AG04449 (cell line): ENCODE data around the gene PRLR.
A peak's percentile ranks its signal among the peaks of the same experiment; 100 is the strongest.

Experiments
- CTCF ChIA-PET: fragments of 350-600 bp; formaldehyde crosslinking; extraction: SDS; loops from one replicate; lab custom pipeline; 2021; ENCODE audit warnings: antibody characterized with exemption; lab: Yijun Ruan, JAX
- POLR2A ChIA-PET: fragments of 400-600, 350-600 bp; formaldehyde crosslinking; extraction: SDS; loops from one replicate; lab custom pipeline; 2020; ENCODE audit warnings: antibody characterized with exemption, inconsistent platforms; lab: Yijun Ruan, JAX
- DNase-seq: peaks from one replicate; pipeline ENCODE4 v3.0.0-alpha.2; 2010; ENCODE audit warnings: low read depth, low spot score
- H3K4me3 ChIP-seq: 2 replicates; pipeline ENCODE4 v1.5.1; 2011; ENCODE audit warnings: low read depth, mild to moderate bottlenecking, control low read depth, low read length
- CTCF ChIP-seq: IDR thresholded peaks from one replicate; pipeline ENCODE4 v1.5.1; 2011; ENCODE audit warnings: mild to moderate bottlenecking, moderate library complexity, low read length, control low read depth, inconsistent platforms; ENCODE audit not compliant: insufficient read depth; ENCODE audit errors: missing control alignments

Gene PRLR

GRCh38 chr5:35125746-35126145 is 104.5 kb downstream of the PRLR start:
- POLR2A ChIA-PET, result no interaction called here
- no peak for DNase-seq
- CTCF ChIA-PET, result no interaction called here
- TF ChIP-seq CTCF, result no peak
- H3K4me3 ChIP-seq, result no peak overlapping the region

- TF ChIP-seq CTCF, result no peak
- no peak overlapping the region for H3K4me3 ChIP-seq
- CTCF ChIA-PET, result no interaction called here
- POLR2A ChIA-PET, result no interaction called here
- no peak for DNase-seq
Observed at GRCh38 chr5:35124932-35125331, 105.4 kb downstream of the PRLR start.

- CTCF ChIA-PET, result interaction anchor here (0.8 kb wide), 1 partner anchor 9 kb away, joined by 3 read pairs; no protein-coding TSS in a partner anchor
- POLR2A ChIA-PET, result no interaction called here
- no peak overlapping the region for H3K4me3 ChIP-seq
- no peak for DNase-seq
- no peak for TF ChIP-seq CTCF
Observed at GRCh38 chr5:35122819-35123218, 107.5 kb downstream of the PRLR start.

- CTCF ChIA-PET, result no interaction called here
Observed at GRCh38 chr5:35120715-35121114, 109.6 kb downstream of the PRLR start.

GRCh38 chr5:35117967-35118366 is 112.3 kb downstream of the PRLR start:
- ChIA-PET POLR2A (no interaction called here), CTCF (interaction anchor here (1.1 to 2.4 kb wide), 3 partner anchors 9 to 65 kb away, joined by 3 to 5 read pairs (median 4); no protein-coding TSS in a partner anchor)
- TF ChIP-seq CTCF, result no peak
- H3K4me3 ChIP-seq, result no peak overlapping the region
- DNase-seq, result peak; percentile 46

More at GRCh38 chr5:35120715-35121114, 109.6 kb downstream of the PRLR start:
- DNase-seq, result no peak
- no peak for TF ChIP-seq CTCF
- H3K4me3 ChIP-seq, result no peak overlapping the region
- POLR2A ChIA-PET, result no interaction called here

GRCh38 chr5:35115920-35116319 is 114.4 kb downstream of the PRLR start:
- CTCF ChIA-PET, result interaction anchor here (1.5 kb wide), 1 partner anchor 26 kb away, joined by 3 read pairs; no protein-coding TSS in a partner anchor
- DNase-seq, result no peak
- POLR2A ChIA-PET, result no interaction called here

More at GRCh38 chr5:35115920-35116319, 114.4 kb downstream of the PRLR start:
- H3K4me3 ChIP-seq, result no peak overlapping the region
- TF ChIP-seq CTCF, result no peak
